ENCODE data around the gene NTN1. TPM values are rescaled to one million over a fixed set of nuclear protein-coding genes. Genes with fewer than 3 reads are reported as not detected.

The NTN1 gene
- total RNA-seq, 1 experiment from 2014 or later = 1.2 TPM

- Histone ChIP-seq H3K23ac (ENCODE audit: insufficient read length, low read depth, low read length) (no peak overlapping the region), H4K20me1 (ENCODE audit: control insufficient read depth, insufficient read depth, insufficient read length) (peaks cover 6% of the 10 kb centered on the region), H2BK15ac (ENCODE audit: low read depth, low read length) (no peak overlapping the region), H3K79me1 (ENCODE audit: insufficient read depth, low read depth, low read length, poor library complexity, severe bottlenecking) (no peaks in the 10 kb centered on the region), H3K18ac (ENCODE audit: insufficient read length, low read depth, low read length) (no peak overlapping the region), H3K4ac (ENCODE audit: low read depth, low read length) (no peak overlapping the region), H3K4me1 (ENCODE audit: insufficient read depth, low read length) (no peaks in the 10 kb centered on the region; the same call in 1 of the 2 replicates), H3K9me3 (ENCODE audit: control insufficient read depth, low read depth, low read length) (no peaks in the 10 kb centered on the region), H2BK5ac (ENCODE audit: insufficient read length, low read length) (no peak overlapping the region), H4K5ac (ENCODE audit: insufficient read length, low read depth, low read length) (no peak overlapping the region), H3K4me2 (ENCODE audit: insufficient read depth, insufficient read length, low read length) (no peak overlapping the region), H3K56ac (ENCODE audit: insufficient read length, low read depth, low read length) (no peak overlapping the region), H3K14ac (ENCODE audit: insufficient read depth, low read length) (no peak overlapping the region), H4K8ac (replicated peaks; ENCODE audit: insufficient read length, low read depth, low read length) (no peak overlapping the region), H3K23me2 (ENCODE audit: insufficient read length, low read depth, low read length, poor library complexity, severe bottlenecking) (no peaks in the 10 kb centered on the region), H2AK5ac (ENCODE audit: insufficient read length, low read length) (no peak overlapping the region), H3K27me3 (ENCODE audit: insufficient read depth, low read length) (no peaks in the 10 kb centered on the region), H4K91ac (ENCODE audit: insufficient read length, low read depth, low read length) (no peak overlapping the region), H3K79me2 (ENCODE audit: insufficient read depth, low read length) (no peaks in the 10 kb centered on the region), H3K9ac (ENCODE audit: extremely low read depth, insufficient read length, low read length) (no peak overlapping the region), H3T11ph (ENCODE audit: low read length) (no peak overlapping the region), H2BK20ac (ENCODE audit: low read depth, low read length, poor library complexity, severe bottlenecking) (no peak overlapping the region), H3K27ac (ENCODE audit: insufficient read length, low read depth, low read length) (no peak overlapping the region), H2BK120ac (ENCODE audit: low read depth, low read length, poor library complexity, severe bottlenecking) (no peak overlapping the region), H2BK12ac (ENCODE audit: insufficient read length, low read depth, low read length) (no peak overlapping the region), H2AFZ (ENCODE audit: low read length) (no peak overlapping the region)
- H3K36me3 Mint-ChIP-seq (ENCODE audit: insufficient read depth in 1 of 3, low read depth in 3 of 3) = no peaks in the 10 kb centered on the region
- no peak overlapping the region for H3K4me3 Mint-ChIP-seq
- no CpG with 5 or more reads among the region's 23 CpGs for WGBS (ENCODE audit: extremely low coverage, insufficient read length, low lambda C conversion rate)
- H3K27ac Mint-ChIP-seq = no peak overlapping the region
- no peaks in the 10 kb centered on the region for H3K4me1 Mint-ChIP-seq
- no peak for DNase-seq
- no peak for TF ChIP-seq CTCF (conservative IDR thresholded peaks at IDR 0.05)
- H3K27me3 Mint-ChIP-seq (ENCODE audit: low read depth) = no peaks in the 10 kb centered on the region; the same call in 1 of the 2 replicates
- no peaks in the 10 kb centered on the region for H3K9me3 Mint-ChIP-seq
Observed at GRCh38 chr17:9231449-9232154, 210.3 kb downstream of the NTN1 start.
